Trophoblast cell (in vitro differentiated cells and primary cell): Measurements from ENCODE around the gene SCN1A.
A peak's percentile ranks its signal among the peaks of the same experiment; 100 is the strongest.
"Not testable (repeated sequence)": the region's sequence is repeated elsewhere in the genome, so short reads cannot be mapped to it uniquely, and the experiment has no call there.

Experiments used
- DNase-seq, 2 donors: peaks; one replicate each; pipeline ENCODE4 v3.0.0-alpha.2; 2016
- H2AFZ ChIP-seq: 2 replicates; pipeline ENCODE4 v1.6.1; 2013; ENCODE audit warnings: low read length, moderate library complexity, mild to moderate bottlenecking; ENCODE audit not compliant: insufficient read depth, poor library complexity
- H2AK5ac ChIP-seq: 2 replicates; pipeline ENCODE4 v1.6.1; 2013; ENCODE audit warnings: mild to moderate bottlenecking, low read length
- H2BK120ac ChIP-seq: 2 replicates; pipeline ENCODE4 v1.6.1; 2013; ENCODE audit warnings: low read length, mild to moderate bottlenecking, moderate library complexity; ENCODE audit not compliant: insufficient read depth, poor library complexity
- H2BK12ac ChIP-seq: 2 replicates; pipeline ENCODE4 v1.6.1; 2013; ENCODE audit warnings: mild to moderate bottlenecking, low read length, moderate library complexity
- H2BK5ac ChIP-seq: 2 replicates; pipeline ENCODE4 v1.6.1; 2013; ENCODE audit warnings: low read length, low read depth, moderate library complexity, mild to moderate bottlenecking; ENCODE audit not compliant: poor library complexity
- H3K14ac ChIP-seq: 2 replicates; pipeline ENCODE4 v1.6.1; 2013; ENCODE audit warnings: mild to moderate bottlenecking, low read length
- H3K18ac ChIP-seq: 2 replicates; pipeline ENCODE4 v1.6.1; 2013; ENCODE audit warnings: mild to moderate bottlenecking, low read length
- H3K23ac ChIP-seq: 2 replicates; pipeline ENCODE4 v1.6.1; 2013; ENCODE audit warnings: low read length
- H3K27ac ChIP-seq: 2 replicates; pipeline ENCODE4 v1.5.1; 2013; ENCODE audit warnings: low read depth, mild to moderate bottlenecking, inconsistent platforms, low read length, moderate library complexity
- H3K27me3 ChIP-seq: 2 replicates; pipeline ENCODE4 v1.6.1; 2013; ENCODE audit warnings: inconsistent platforms, mild to moderate bottlenecking, low read length, moderate library complexity; ENCODE audit not compliant: insufficient read depth
- H3K36me3 ChIP-seq, 2 experiments: 1 replicate in 1 of 2; 2 replicates in 1 of 2; pipeline ENCODE4 v1.6.1; 2013; ENCODE audit warnings: low read length in 2 of 2, mild to moderate bottlenecking in 2 of 2, moderate library complexity in 1 of 2; ENCODE audit not compliant: insufficient read depth in 2 of 2, control insufficient read depth in 1 of 2
- H3K4ac ChIP-seq: 2 replicates; pipeline ENCODE4 v1.6.1; 2013; ENCODE audit warnings: low read depth, mild to moderate bottlenecking, low read length, moderate library complexity
- H3K4me1 ChIP-seq, 2 experiments: 1 replicate in 1 of 2; 2 replicates in 1 of 2; pipeline ENCODE4 v1.6.1; 2013; ENCODE audit warnings: low read length in 2 of 2, mild to moderate bottlenecking in 2 of 2, moderate library complexity in 1 of 2; ENCODE audit not compliant: insufficient read depth in 2 of 2, control insufficient read depth in 1 of 2
- H3K4me2 ChIP-seq: 2 replicates; pipeline ENCODE4 v1.6.1; 2013; ENCODE audit warnings: inconsistent platforms, mild to moderate bottlenecking, low read length, moderate library complexity
- H3K4me3 ChIP-seq: 2 replicates; pipeline ENCODE4 v1.5.1; 2013; ENCODE audit warnings: mild to moderate bottlenecking, low read depth, low read length, inconsistent platforms
- H3K79me1 ChIP-seq: one replicate; pipeline ENCODE4 v1.6.1; 2013; ENCODE audit warnings: low read length
- H3K79me2 ChIP-seq: 2 replicates; pipeline ENCODE4 v1.6.1; 2013; ENCODE audit warnings: low read length, mild to moderate bottlenecking; ENCODE audit not compliant: control insufficient read depth, insufficient read depth, poor library complexity
- H3K9ac ChIP-seq: 2 replicates; pipeline ENCODE4 v1.6.1; 2013; ENCODE audit warnings: mild to moderate bottlenecking, low read length
- H3K9me3 ChIP-seq: 2 replicates; pipeline ENCODE4 v1.6.1; 2013; ENCODE audit warnings: low read depth, mild to moderate bottlenecking, control low read depth, inconsistent platforms, low read length; ENCODE audit not compliant: insufficient read depth
- H4K12ac ChIP-seq: 2 replicates; pipeline ENCODE4 v1.6.1; 2013; ENCODE audit warnings: low read depth, mild to moderate bottlenecking, low read length, moderate library complexity
- H4K8ac ChIP-seq: 2 replicates; pipeline ENCODE4 v1.6.1; 2013; ENCODE audit warnings: low read depth, mild to moderate bottlenecking, low read length, moderate library complexity
- H4K91ac ChIP-seq: one replicate; pipeline ENCODE4 v1.6.1; 2013; ENCODE audit warnings: low read depth, mild to moderate bottlenecking, low read length, moderate library complexity
- WGBS: extraction: QIAGEN DNeasy Blood & Tissue Kit; methylation state at CpG from one replicate; pipeline ENCODE4 v1.1.7; 2013; ENCODE audit warnings: missing lambda C conversion rate; ENCODE audit not compliant: insufficient read length, insufficient coverage; ENCODE audit errors: extremely low coverage; 5-methylcytosine and 5-hydroxymethylcytosine counted together

Gene SCN1A

GRCh38 chr2:166106431-166107015, 21.3 kb downstream of the SCN1A start:
- Histone ChIP-seq H3K14ac (no peak overlapping the region), H2BK120ac (no peak overlapping the region), H3K4me1 (no peaks in the 10 kb centered on the region), H3K4me2 (no peak overlapping the region), H3K4ac (no peak overlapping the region), H2BK5ac (no peak overlapping the region), H4K8ac (peak overlapping the region; percentile 57), H3K4me3 (no peak overlapping the region), H3K23ac (no peak overlapping the region), H3K9me3 (no peaks in the 10 kb centered on the region), H2AK5ac (no peak overlapping the region), H4K91ac (no peak overlapping the region), H3K9ac (no peak overlapping the region), H3K79me2 (no peaks in the 10 kb centered on the region), H3K79me1 (no peaks in the 10 kb centered on the region), H3K18ac (no peak overlapping the region), H2AFZ (peak overlapping the region; percentile 11), H2BK12ac (no peak overlapping the region), H3K27me3 (no peaks in the 10 kb centered on the region), H4K12ac (no peak overlapping the region), H3K27ac (no peak overlapping the region), H3K36me3 (no peaks in the 10 kb centered on the region)
- peak in 1 of 2 donors; percentile 16 for DNase-seq
- WGBS: no CpG with 5 or more reads among the region's 7 CpGs

GRCh38 chr2:166104773-166105172, 23.0 kb downstream of the SCN1A start:
- Histone ChIP-seq H3K18ac (no peak overlapping the region), H2BK12ac (no peak overlapping the region), H4K12ac (no peak overlapping the region), H2BK5ac (no peak overlapping the region), H3K4me3 (no peak overlapping the region), H3K4ac (no peak overlapping the region), H3K14ac (no peak overlapping the region), H3K9ac (no peak overlapping the region), H4K8ac (no peak overlapping the region), H2BK120ac (no peak overlapping the region), H3K79me2 (no peaks in the 10 kb centered on the region), H3K27me3 (no peaks in the 10 kb centered on the region), H2AK5ac (no peak overlapping the region), H3K36me3 (no peaks in the 10 kb centered on the region), H4K91ac (no peak overlapping the region), H3K79me1 (no peaks in the 10 kb centered on the region), H2AFZ (no peak overlapping the region), H3K4me1 (no peaks in the 10 kb centered on the region), H3K23ac (no peak overlapping the region), H3K27ac (no peak overlapping the region), H3K9me3 (no peaks in the 10 kb centered on the region), H3K4me2 (no peak overlapping the region)
- DNase-seq: no peak
- no CpG with 5 or more reads among the region's 3 CpGs for WGBS

GRCh38 chr2:166104084-166104483, 23.7 kb downstream of the SCN1A start:
- H3K14ac ChIP-seq: no peak overlapping the region
- H4K8ac ChIP-seq: no peak overlapping the region
- H3K9me3 ChIP-seq: no peaks in the 10 kb centered on the region
- H3K36me3 ChIP-seq: no peaks in the 10 kb centered on the region
- no peaks in the 10 kb centered on the region for H3K79me1 ChIP-seq
- H3K79me2 ChIP-seq: no peaks in the 10 kb centered on the region
- no peak overlapping the region for H3K23ac ChIP-seq
- H3K9ac ChIP-seq: no peak overlapping the region
- no peaks in the 10 kb centered on the region for H3K4me1 ChIP-seq
- no peak overlapping the region for H4K12ac ChIP-seq
- H3K18ac ChIP-seq: no peak overlapping the region
- no peak overlapping the region for H3K27ac ChIP-seq
- no peak overlapping the region for H2BK120ac ChIP-seq
- WGBS: no CpG with 5 or more reads among the region's 1 CpG
- H3K27me3 ChIP-seq: no peaks in the 10 kb centered on the region
- H2AFZ ChIP-seq: no peak overlapping the region
- no peak overlapping the region for H2BK12ac ChIP-seq
- no peak overlapping the region for H3K4me3 ChIP-seq
- H2BK5ac ChIP-seq: no peak overlapping the region
- H2AK5ac ChIP-seq: no peak overlapping the region
- H3K4ac ChIP-seq: no peak overlapping the region
- no peak overlapping the region for H4K91ac ChIP-seq
- no peak overlapping the region for H3K4me2 ChIP-seq
- no peak for DNase-seq

- H4K12ac ChIP-seq, H3K4ac ChIP-seq, H3K36me3 ChIP-seq, H3K23ac ChIP-seq, H3K9me3 ChIP-seq, H2BK120ac ChIP-seq, H4K91ac ChIP-seq, H3K27ac ChIP-seq, H2AK5ac ChIP-seq, H2BK12ac ChIP-seq, H3K4me2 ChIP-seq, H3K79me2 ChIP-seq, H3K4me1 ChIP-seq, H3K27me3 ChIP-seq, H3K14ac ChIP-seq, H2BK5ac ChIP-seq, H3K79me1 ChIP-seq, H4K8ac ChIP-seq, H2AFZ ChIP-seq, H3K4me3 ChIP-seq, DNase-seq, H3K9ac ChIP-seq, H3K18ac ChIP-seq: not testable (repeated sequence)
- WGBS: no CpG with 5 or more reads among the region's 7 CpGs
Observed at GRCh38 chr2:166103277-166103676, 24.5 kb downstream of the SCN1A start.
